OCI-LY3 (cell line): ENCODE results near the gene ARPC3.

Experiments
- CTCF ChIP-seq: fragments of 200-600, 300-600 bp; sonication (generic); IDR thresholded peaks from 2 replicates; pipeline ENCODE4 v1.5.1; 2014; ENCODE audit warnings: antibody characterized with exemption, low read length, low read depth
- EZH2phosphoT487 ChIP-seq: fragments of 200-600 bp; shearing (Covaris generic); IDR thresholded peaks from 2 replicates; pipeline ENCODE4 v1.6.1; 2018; ENCODE audit warnings: antibody characterized with exemption, mixed run types, low read depth

GRCh38 chr12:110436231-110436630 lies 13.9 kb downstream of the ARPC3 start:
- TF ChIP-seq CTCF (no peak), EZH2phosphoT487 (no peak)
